Stimulated activated CD8-positive, alpha-beta memory T cell treated with anti-CD3 and anti-CD28 coated beads, Interleukin-15, amount 100 ng/mL, for 24 hours (primary cell): Measurements from ENCODE around the gene FBXO4.
"Not testable (repeated sequence)": the region's sequence is repeated elsewhere in the genome, so short reads cannot be mapped to it uniquely, and the experiment has no call there.

Experiments
- DNase-seq: peaks from one replicate; pipeline ENCODE4 v3.0.0-alpha.2; 2020; ENCODE audit warnings: low read depth

The FBXO4 gene

DNA sequence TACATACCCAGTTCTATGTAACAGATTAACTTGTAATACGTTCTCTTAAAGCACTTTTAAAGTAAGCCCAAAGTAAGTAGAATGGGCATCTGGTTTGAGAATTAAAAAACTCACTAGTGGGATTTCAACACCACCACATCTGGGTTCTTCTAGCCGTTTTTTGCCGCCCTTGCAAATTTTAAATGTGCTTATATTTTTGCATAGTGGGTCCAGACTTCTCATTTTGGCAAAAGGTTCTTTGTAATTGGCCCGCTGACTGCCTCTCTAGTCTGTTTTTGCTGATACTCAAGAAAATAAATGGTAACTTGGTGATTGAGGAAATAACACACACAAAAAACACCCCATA is 582 bp upstream of the FBXO4 start:
- no peak for DNase-seq

DNA sequence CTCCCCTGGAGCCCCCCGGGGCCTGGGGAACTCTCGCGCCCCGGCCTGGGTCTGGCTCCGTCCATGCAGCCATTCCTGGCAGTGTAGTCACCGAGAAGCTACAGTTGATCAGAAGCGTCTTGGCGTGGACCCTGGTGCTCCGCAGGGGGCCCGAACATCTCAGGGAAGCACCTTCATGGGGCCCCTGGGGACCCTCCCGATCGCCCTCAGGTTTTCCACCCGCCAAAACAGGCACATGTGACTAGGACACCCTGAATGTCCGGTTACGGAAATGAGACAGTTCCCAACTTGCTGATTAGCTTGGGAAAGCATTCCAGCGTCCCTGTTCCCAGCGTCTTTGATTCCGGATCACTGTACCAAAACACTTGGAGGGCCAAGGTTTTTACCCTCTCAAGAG is 472 bp downstream of the FBXO4 start:
- peak; percentile 12 for DNase-seq

DNA sequence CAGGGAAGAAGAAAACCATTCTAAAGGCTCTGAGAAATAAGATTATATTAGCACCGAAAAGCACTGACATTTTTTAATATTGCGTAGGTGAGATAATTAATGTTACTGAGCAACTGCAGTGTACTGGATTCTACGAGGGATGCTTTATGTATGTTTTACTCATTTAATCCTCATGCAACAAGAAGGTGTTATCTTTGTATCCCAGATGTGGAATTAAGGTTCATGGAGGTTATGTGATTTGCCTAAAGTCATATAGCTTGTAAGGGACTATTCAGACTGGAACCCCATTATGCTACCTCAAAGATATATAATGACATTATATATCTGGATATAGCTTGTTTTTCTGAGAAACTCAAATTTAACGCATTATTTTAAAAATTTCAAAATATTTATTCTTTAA is 2.5 kb downstream of the FBXO4 start:
- DNase-seq: no peak

DNA sequence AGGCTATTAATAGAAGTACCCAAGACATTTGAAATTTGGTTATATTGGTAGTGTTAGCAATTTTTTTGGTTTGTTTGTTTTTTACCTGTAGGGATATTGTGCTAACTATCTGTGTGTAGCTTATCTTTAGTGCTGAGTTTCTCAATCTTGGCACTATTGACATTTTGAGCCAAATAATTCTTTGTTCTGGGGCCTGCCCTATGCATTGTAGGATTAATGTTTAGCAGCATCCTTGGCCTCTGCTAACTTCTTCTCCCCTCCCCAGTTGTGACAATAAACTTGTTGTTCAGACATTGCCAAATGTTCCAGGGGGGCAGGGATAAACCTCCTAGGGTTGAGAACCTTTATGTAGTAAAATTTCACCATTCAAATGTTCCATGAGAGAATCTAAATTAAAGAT is 4.0 kb downstream of the FBXO4 start:
- DNase-seq: no peak

DNA sequence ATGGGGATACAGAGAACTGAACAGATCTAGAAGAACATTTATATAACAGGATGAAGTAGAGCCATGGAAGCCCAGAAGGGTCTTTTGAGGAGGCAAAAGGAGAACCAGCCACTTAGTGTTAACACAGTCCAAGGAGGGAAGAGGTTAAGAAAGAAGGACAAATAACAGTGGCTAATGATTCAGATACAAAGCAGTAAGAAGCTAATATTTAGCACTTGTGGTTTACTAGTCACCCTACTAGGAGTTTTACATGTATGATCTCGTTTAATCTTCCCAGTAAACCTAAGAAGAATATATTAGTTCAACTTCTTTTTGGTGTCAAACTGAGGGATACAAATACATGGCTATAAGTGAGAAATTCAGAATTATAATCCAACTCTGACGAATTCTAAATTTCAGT is 7.7 kb downstream of the FBXO4 start:
- no peak for DNase-seq

DNA sequence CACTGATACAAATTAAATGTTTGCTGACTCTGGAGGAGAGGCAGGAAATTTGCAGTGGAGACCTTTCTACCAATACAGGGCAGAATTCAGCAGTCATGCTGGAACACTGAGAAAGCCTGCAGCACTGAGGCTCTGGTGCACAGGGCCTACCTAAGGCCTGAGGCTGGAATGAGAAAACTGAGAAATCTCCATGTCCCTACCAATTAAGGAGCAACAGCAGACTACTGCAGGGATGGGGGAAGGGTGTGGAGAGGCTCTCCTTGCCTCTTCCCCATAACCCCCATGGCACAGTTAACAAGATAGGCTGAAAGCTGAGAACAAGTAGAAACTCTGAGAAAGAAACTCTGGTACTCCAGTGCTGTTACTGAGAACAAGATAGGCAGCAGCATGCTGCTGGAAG is 10.5 kb downstream of the FBXO4 start:
- DNase-seq: no peak

DNA sequence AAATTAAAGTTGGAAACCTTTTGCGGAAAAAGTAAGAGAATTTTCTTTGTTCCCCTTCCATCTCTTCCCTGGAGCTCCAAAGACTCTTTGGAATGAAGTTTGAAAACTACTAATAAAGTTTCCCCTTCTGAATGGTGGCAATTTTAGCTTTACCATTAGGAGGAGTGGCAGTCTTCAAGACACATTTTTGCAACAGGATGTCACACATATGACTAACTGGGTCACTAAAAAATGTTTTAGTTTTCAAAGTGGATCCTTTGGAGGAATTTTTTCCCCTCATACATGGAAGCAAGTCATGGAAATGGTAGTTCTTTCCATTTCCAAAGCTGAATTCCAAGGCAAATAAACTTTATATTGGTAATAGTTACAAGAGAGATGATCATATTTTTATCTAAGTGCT is 15.6 kb downstream of the FBXO4 start:
- DNase-seq: no peak

DNA sequence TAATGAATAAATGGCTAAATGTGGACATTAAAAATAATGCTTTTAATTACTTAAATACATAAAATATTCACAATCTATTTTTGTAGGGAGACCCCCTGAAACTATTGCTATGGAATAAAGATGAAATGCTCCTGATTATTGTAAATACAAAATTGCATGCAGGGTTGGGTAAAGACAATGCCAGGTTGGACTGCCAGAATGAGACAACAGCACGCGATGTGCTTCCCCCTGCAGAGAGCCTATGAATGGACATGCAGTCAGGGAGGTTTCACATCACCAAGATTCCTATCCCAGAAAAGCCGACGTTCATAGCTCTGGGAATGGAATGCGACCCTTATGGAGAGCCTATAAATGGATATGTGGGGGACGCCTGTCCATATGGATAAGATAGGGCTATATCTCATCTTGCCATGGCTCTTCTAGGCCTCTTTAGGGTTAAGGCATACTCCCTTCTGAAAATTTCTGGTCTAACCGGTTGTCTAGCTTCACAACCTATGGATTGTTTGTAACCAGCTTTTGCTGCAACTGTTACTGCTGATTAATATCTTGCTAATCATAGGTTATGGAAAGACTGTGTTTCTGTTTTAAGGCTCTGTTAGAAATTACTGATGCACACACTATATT is 20.4 kb downstream of the FBXO4 start:
- DNase-seq: not testable (repeated sequence)

DNA sequence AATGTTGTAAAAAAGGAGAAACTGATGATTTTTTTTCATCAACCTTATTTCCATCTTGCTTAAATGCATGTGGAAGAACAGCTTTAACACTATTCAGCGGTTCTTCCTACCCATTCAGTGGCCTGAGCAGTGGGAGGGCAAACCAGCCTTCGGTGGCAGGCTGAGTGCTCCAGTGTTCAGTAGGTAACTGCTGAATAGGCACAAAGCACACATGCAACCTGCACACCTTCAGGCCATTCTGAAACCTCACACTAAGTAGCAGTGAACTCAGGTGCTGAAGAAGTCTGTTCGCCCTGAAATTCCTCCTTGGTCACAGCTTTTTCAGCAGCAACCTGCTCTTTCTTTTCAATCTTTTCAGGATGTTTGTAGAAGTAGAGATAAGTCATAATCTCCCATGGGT is 26.1 kb downstream of the FBXO4 start:
- no peak for DNase-seq

DNA sequence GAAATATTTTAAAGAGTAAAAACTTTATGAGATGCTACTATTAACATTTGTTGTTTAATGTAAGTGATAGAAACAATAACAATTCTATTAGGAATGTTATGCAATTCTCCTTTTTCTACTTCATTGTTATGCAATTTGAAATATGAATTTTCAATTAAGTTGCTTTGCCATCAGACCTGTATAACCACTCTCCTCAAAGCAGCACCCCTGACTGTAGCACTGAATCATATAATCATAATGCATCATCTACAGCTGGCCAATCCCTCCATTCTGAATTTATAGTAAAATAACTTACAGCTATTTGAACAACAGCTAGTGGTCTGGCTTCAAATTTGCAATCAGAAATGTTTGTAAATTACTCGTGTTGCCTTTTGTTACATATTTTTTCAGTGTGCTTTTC is 29.2 kb downstream of the FBXO4 start:
- no peak for DNase-seq

DNA sequence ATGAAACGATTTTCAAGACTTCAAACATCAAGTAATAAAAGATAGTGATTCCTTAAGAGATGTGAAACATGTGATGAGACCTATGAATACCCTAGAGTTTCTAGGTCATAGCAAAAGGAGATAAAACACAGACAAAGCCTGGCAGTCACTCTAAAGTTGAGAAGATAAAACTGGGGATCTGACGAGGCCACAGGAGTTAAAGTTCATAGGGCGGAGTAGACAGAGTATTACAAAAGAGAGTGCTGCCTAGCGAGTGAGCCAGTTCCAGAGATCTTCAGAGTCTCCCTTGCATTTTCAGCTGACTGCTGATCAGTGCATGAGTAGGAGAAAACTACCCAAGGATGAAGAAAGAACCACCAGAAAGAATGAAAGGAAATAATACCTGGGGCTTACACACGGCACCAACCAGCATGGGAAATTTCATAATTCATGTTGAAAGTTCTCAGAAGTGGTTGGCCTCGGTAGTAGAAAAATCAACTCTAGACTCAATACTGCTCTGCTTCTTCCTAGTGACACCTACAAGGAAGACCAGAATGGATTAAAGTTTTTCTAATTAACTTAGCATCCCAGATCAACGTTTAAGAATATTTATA is 30.4 kb downstream of the FBXO4 start:
- DNase-seq: no peak

DNA sequence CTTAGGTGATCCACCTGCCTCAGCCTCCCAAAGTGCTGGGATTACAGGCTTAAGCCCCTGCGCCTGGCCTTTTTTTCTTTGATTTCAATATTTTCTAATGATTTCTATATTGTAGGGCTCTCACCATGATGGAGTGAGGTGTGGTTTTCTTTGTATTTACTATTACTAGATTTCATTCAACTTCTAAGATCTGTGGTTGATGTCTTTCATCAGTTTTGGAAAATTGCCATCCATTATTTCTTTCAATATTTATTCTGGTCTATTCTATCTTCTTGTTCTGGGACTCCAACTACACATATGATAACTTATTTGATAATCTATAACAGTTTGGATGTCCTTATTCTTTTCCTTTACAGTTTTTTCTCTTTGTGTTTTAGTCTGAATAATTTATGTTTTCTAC is 31.9 kb downstream of the FBXO4 start:
- DNase-seq: no peak

DNA sequence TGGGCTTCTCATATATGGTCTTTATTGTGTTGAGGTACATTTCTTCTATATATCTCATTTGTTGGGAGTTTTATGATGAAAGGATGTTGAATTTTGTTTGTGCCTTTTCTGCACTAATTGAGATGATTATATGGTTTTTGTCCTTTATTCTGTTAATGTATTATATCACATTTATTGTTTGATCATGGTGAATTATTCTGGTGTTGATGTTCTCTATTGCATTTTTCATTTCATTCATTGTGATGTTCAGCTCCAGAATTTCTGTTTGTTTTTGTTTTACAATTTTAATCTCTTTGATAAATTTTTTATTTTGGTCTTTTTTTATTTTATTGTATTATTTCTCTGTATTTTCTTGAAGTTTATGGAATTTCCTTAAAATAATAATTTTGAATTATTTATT is 35.4 kb downstream of the FBXO4 start:
- DNase-seq: no peak

DNA sequence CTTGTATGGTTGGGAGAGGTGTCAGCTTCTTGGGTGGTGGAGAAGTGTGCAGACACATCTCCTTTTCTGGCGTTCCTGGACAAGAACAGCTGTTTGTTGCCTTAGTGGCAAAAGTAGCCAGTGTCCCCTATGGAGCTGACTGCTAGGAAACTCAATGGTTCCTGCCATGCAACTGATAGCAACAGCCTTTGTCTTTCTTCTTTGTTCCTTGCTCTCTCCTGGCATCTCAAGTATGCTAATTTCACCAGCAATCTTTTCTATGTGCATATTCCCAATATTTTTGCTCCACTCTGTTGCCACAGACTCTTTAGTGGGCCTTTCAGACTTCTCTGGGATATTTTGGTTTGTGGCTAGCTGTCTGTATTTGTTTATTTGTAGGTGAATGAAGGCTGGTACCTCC is 36.7 kb downstream of the FBXO4 start:
- DNase-seq: no peak

DNA sequence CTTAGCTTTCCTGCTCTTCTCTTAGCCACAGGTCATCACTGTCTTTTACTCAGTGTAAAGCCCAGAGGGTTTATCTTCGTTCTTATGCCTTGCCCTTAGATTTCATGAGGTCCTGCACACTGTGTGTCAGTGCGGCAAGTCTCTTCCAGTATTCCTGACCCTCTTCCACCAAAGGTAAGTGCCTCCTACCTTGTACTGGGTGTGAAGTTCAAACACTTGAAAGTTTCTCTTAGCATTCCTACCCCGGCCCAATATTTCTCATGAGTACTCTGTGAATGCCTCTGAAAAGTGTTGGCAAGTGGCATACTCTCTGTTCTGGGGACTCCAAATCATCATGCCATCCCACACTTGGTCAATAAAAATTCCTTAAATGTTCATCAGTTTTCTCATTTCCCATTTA is 37.4 kb downstream of the FBXO4 start:
- DNase-seq: no peak

DNA sequence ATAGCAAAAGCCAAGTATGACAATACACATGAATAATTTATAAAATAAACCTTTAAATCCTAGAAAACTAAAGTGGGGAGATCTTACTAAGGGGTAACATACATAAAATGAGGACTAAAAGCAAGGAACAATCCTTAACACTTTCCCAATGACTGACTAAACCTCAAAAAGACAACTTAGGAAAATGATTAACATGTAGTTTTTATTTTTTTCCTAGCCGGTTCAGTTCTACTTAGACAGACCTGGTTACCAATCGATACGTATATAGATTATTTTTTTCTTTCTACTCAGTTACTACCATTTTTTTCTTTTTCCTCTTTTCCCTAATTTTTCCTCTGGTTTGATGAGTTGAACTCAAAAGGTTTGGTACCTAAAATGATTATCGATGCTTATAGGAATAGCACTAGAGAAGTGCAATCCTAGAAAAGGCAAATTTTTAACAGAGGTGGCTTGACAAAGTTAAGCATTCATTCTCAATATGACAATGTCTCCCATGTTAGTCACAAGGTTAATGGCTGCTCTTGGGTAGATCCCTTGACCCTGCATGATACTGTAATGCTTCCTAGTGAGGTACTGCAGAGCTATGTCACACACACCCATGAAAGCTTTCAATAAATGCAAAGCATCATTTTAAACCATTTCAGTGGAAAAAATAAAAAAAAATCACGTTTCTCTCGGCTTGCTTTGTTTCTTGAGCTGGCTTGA is 41.5 kb downstream of the FBXO4 start:
- DNase-seq: no peak

DNA sequence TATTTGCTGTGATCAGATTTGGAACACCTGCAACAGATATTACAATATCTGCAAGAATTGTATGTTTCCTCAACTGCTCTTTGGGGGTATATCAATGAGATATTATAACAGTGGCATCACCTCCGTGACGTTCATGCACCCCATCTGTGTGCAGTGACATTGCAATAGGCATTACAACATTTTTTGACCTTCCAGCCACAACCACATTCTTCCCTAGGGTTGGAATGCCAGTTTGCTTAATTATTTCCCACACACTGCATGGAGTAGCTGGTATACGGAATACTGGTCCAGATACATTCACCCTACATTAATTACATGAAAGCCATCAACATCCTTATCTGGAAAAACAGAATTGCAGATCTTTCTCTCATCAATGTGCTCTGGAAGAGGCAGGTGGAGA is 42.3 kb downstream of the FBXO4 start:
- DNase-seq: no peak

DNA sequence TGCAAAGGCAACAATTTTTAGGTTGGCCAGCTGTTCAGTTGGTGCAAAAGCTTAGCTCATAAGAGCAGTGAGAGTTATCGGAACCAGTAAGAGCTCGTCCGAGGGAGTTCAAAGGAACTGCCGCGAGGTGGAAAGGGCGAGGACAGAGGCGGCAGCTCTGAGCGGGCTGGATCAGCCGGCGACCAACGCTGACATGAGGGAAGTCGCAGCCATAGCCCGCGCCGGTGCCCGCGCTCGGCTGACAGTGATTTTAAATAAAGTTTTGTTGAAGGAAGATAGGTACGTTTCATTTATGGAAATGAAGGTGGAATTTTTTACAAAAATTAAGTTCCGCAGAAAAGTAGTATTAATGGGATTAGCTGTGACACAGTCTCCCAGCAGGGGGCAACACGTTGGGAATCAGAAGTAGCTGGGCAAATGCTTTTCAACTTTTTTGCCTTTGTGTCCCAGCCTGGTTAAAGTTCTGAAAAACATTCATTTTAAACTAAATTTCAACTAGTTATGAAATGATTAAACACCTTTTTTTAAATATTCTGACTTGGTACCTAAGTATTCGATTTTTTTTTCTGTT is 43.2 kb downstream of the FBXO4 start:
- no peak for DNase-seq

DNA sequence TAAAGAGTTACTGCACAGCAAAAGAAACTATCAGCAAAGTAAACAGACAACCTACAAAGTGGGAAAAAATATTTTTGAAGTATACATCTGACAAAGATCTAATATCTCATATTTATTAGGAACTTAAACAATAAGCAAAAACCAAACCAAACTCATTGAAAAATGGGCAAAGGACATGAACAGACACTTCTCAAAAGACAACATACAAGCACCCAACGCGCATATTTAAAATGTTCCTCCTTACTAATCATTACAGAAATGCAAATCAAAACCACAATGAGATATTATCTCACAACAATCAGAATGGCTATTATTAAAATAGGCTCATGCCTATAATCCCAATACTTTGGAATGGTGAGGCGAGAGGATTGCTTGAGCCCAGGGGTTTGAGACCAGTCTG is 48.0 kb downstream of the FBXO4 start:
- DNase-seq: no peak

DNA sequence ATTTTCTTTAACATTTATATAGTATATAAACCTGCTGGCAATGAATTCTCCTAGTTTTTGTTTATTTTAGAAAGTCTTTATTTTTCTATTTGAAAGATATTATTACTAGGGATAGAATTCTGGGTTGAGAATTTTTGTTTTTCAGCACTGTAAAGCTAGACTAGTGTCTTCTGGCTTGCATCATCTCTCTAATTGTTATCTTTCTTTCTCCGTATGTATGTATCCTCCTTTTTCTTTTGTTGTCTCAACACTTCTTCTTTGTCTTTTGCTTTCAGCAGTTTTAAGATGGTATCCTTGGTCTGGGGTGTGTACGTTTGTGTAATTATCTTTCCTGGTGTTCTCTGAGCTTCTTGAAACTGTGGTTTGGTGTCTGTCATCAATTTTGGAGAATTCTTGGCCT is 48.8 kb downstream of the FBXO4 start:
- no peak for DNase-seq

DNA sequence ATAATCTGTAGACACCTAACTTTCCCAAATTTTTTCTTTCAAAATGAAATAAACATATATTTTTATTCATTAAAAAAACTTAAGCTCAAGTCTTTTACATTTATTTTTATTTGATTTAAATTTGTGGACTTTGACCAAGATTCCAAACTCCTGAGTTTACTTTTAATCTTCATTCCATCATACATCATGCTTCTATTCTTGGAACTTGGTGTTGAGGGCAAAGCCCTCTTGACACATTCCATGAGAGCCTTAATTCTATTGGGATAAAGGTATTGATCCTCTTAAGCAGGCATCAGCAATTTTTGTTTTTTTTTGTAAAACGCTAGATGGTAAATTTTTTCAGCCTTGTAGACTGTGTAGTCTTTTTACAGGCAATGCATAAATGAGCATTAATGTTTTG is 53.6 kb downstream of the FBXO4 start:
- no peak for DNase-seq

DNA sequence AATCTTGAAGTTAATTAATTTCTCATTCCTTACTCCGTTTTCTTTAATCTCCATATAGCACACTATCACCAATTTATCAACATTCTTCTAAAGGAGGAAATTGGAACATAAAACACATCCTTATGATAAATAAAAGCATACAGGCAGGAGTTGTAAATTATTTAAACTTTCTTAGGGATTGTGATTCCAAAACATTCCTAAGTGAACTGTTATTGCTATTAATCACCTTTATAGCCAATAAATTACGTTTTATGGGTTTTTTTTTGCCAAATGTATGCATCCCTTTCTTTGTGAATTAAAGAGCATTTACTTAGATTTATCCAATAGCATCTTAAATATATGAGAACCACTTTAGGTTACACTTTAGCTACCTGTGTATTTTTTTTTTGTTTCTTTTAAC is 55.3 kb downstream of the FBXO4 start:
- DNase-seq: no peak

DNA sequence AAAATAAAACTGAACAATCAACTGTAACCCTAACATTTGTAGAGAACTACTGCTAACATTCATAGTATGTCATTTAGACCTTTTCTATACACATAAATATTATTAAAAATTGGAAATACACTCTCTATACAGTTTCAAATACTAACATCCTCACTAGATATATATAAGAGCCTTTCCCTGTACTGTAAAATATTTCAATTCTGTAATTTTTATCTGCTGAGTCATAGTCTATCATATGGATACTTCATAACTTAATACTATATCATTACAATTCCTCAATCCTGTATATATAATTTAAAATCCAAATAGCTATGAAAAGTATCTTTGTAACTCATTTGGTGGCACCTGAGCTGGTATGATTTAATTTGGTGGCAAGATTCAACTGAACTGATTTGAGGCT is 55.8 kb downstream of the FBXO4 start:
- DNase-seq: no peak

DNA sequence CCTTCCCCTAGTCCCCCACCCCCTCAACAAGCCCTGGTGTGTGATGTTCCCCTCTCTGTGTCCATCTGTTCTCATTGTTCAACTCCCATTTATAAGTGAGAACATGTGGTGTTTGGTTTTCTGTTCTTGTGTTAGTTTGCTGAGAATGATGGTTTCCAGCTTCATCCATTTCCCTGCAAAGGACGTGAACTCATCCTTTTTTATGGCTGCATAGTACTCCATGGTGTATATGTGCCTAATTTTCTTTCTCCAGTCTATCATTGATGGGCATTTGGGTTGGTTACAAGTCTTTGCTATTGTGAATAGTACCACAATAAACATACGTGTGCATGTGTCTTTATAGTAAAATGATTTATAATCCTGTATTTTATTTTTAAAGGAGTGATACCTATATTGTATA is 57.8 kb downstream of the FBXO4 start:
- DNase-seq: not testable (repeated sequence)
